Endothelial cell of umbilical vein (primary cell): ENCODE results near the gene EPHX1. TPM values are rescaled to one million over a fixed set of nuclear protein-coding genes. Genes with fewer than 3 reads are reported as not detected.
A peak's percentile ranks its signal among the peaks of the same experiment; 100 is the strongest.

Source experiments
- BruUV-seq: library from RNA; stranded (reverse); fragments of 400-500 nt; replicated peaks from 2 replicates; lab custom pipeline; 2021; lab: Mats Ljungman, UMichigan
- CTCF ChIA-PET: fragments of 300-600, 350-600 bp; sonication (Branson Sonifier 250); formaldehyde crosslinking; loops from one replicate; lab custom pipeline; 2021; ENCODE audit warnings: antibody characterized with exemption, inconsistent platforms; lab: Charles Lee
- POLR2A ChIA-PET: fragments of 300-600, 350-600 bp; sonication (Branson Sonifier 250); formaldehyde crosslinking; loops from one replicate; lab custom pipeline; 2021; ENCODE audit warnings: antibody characterized with exemption, inconsistent platforms; lab: Charles Lee
- DNase-seq: peaks from one replicate; pipeline ENCODE4 v3.0.0-alpha.2; 2011; ENCODE audit warnings: low read depth, low spot score
- FAIRE-seq: peaks from 2 replicates; lab custom pipeline; 2011; peaks lifted over from hg19 to GRCh38; lab: Jason Lieb, UNC
- H2AFZ ChIP-seq: 2 replicates; pipeline ENCODE4 v1.6.0; 2012; ENCODE audit warnings: low read depth, low read length, control low read depth, inconsistent platforms
- H3K27ac ChIP-seq: 2 replicates; pipeline ENCODE4 v1.5.1; 2011; ENCODE audit warnings: low read depth, mild to moderate bottlenecking, control low read depth, low read length, moderate library complexity; ENCODE audit not compliant: insufficient read depth
- H3K27me3 ChIP-seq, 2 experiments: 2 replicates each; pipeline versions ENCODE4 v1.6.0 to v1.6.1; 2011; ENCODE audit warnings: low read length in 2 of 2, mixed read lengths in 1 of 2; ENCODE audit not compliant: control insufficient read depth in 2 of 2, insufficient read depth in 2 of 2
- H3K36me3 ChIP-seq, 2 experiments: 2 replicates in 1 of 2; 3 replicates in 1 of 2; pipeline ENCODE4 v1.5.1; 2011; ENCODE audit warnings: low read length in 2 of 2, mild to moderate bottlenecking in 1 of 2, moderate library complexity in 1 of 2; ENCODE audit not compliant: control insufficient read depth in 2 of 2, insufficient read depth in 2 of 2; ENCODE audit errors: extremely low read depth in 1 of 2
- H3K4me1 ChIP-seq: 3 replicates; pipeline ENCODE4 v1.5.1; 2011; ENCODE audit warnings: mild to moderate bottlenecking, low read length; ENCODE audit not compliant: control insufficient read depth, insufficient read depth; ENCODE audit errors: extremely low read depth
- H3K4me2 ChIP-seq: 2 replicates; pipeline ENCODE4 v1.6.1; 2011; ENCODE audit warnings: low read length, control low read depth, mixed read lengths; ENCODE audit not compliant: insufficient read depth
- H3K4me3 ChIP-seq, 3 experiments: fragments of 200-600 bp in 1 of 3; sonication (generic), shearing (Covaris generic) in 1 of 3; replicated peaks in 1 of 3; 2 replicates each; pipeline ENCODE4 v1.5.1; 2011 to 2016; ENCODE audit warnings: control low read depth in 3 of 3, low read length in 3 of 3, mild to moderate bottlenecking in 2 of 3, inconsistent platforms in 1 of 3, low read depth in 1 of 3, moderate library complexity in 1 of 3; ENCODE audit not compliant: insufficient read depth in 1 of 3
- H3K79me2 ChIP-seq: 2 replicates; pipeline ENCODE4 v1.6.0; 2012; ENCODE audit warnings: low read length, inconsistent platforms; ENCODE audit not compliant: control insufficient read depth, insufficient read depth
- H3K9ac ChIP-seq: replicated peaks from 2 replicates; pipeline ENCODE3; 2011; ENCODE audit warnings: low read length, control low read depth; ENCODE audit not compliant: insufficient read depth; ENCODE audit errors: extremely low read depth
- H3K9me1 ChIP-seq: replicated peaks from 3 replicates; pipeline ENCODE4 v1.6.0; 2011; ENCODE audit warnings: mild to moderate bottlenecking, low read length; ENCODE audit not compliant: control insufficient read depth, insufficient read depth; ENCODE audit errors: extremely low read depth
- H3K9me3 ChIP-seq: replicated peaks from 2 replicates; pipeline ENCODE4 v1.5.1; 2012; ENCODE audit warnings: low read length, inconsistent platforms; ENCODE audit not compliant: control insufficient read depth, insufficient read depth
- H4K20me1 ChIP-seq: replicated peaks from 2 replicates; pipeline ENCODE3; 2011; ENCODE audit warnings: mild to moderate bottlenecking, low read length; ENCODE audit not compliant: control insufficient read depth, insufficient read depth; ENCODE audit errors: extremely low read depth
- EZH2 ChIP-seq: IDR thresholded peaks from 2 replicates; pipeline ENCODE4 v1.6.1; 2012; ENCODE audit warnings: borderline replicate concordance, low read depth, mild to moderate bottlenecking, moderate library complexity, low read length, inconsistent platforms; ENCODE audit not compliant: severe bottlenecking
- FOS ChIP-seq: IDR thresholded peaks from 2 replicates; pipeline ENCODE4 v1.6.1; 2011; ENCODE audit warnings: mild to moderate bottlenecking, low read length, moderate library complexity, borderline replicate concordance; ENCODE audit not compliant: insufficient read depth
- GATA2 ChIP-seq: IDR thresholded peaks from 2 replicates; pipeline ENCODE4 v1.7.0; 2011; ENCODE audit warnings: low read depth, mild to moderate bottlenecking, moderate library complexity, mixed read lengths, low read length; ENCODE audit not compliant: insufficient read length, insufficient read depth
- JUN ChIP-seq: IDR thresholded peaks from 2 replicates; pipeline ENCODE4 v1.6.1; 2011; ENCODE audit warnings: borderline replicate concordance, low read depth; ENCODE audit not compliant: insufficient read length, insufficient read depth
- MYC ChIP-seq: IDR thresholded peaks from one replicate; pipeline ENCODE4 v1.6.1; 2011; ENCODE audit warnings: mild to moderate bottlenecking, low read depth, low read length
- POLR2A ChIP-seq: IDR thresholded peaks from 2 replicates; pipeline ENCODE4 v1.6.1; 2012; ENCODE audit warnings: low read depth, mild to moderate bottlenecking, control low read depth, low read length
- POLR2AphosphoS5 ChIP-seq: IDR thresholded peaks from 2 replicates; pipeline ENCODE4 v1.6.1; 2012; ENCODE audit warnings: low read depth, mild to moderate bottlenecking, control low read depth, low read length, moderate library complexity; ENCODE audit not compliant: insufficient read depth
- dilution Hi-C: fragments of 300-500 bp; cut with MboI; formaldehyde crosslinking; loops from one replicate; pipeline ENCODE4 v1.15.0; 2019; ENCODE audit warnings: low sequenced_read_pairs; ENCODE audit not compliant: extremely low pct_ligation_motif_present
- intact Hi-C: fragments of 100-400 bp; cut with micrococcal nuclease; formaldehyde crosslinking; loops from one replicate; pipeline ENCODE4 v1.10.0; 2022
- polyA plus RNA-seq, 4 experiments: library from polyadenylated mRNA; depleted of rRNA in 3 of 4; stranded (reverse) in 3 of 4; unstranded in 1 of 4; fragments of >200 nt; gene quantifications; 2 replicates each; pipeline versions ENCODE4 v1.2.1 to v1.2.3, GENCODE V29; 2011 to 2012; ENCODE audit warnings: missing spikeins in 1 of 4
- total RNA-seq: library from RNA; stranded (reverse); gene quantifications from 2 replicates; pipeline ENCODE4 v1.2.3, GENCODE V29; 2021
- TF ChIP-seq, protein P1 (sequence below), 2 donors: IDR thresholded peaks; 1 replicate in 1 of 2; 2 replicates in 1 of 2; pipeline ENCODE4 v1.5.1; 2011; ENCODE audit warnings: low read length in 2 of 2, mild to moderate bottlenecking in 2 of 2, moderate library complexity in 2 of 2, control low read depth in 1 of 2, inconsistent platforms in 1 of 2, low read depth in 1 of 2; ENCODE audit not compliant: insufficient read depth in 1 of 2; ENCODE audit errors: extremely low read depth in 1 of 2
- TF ChIP-seq, protein P2 (sequence below): IDR thresholded peaks from 2 replicates; pipeline ENCODE4 v1.6.1; 2011; ENCODE audit not compliant: insufficient read depth, insufficient read length

EPHX1 gene
- total and polyA plus RNA-seq, 2 donors (not counting 3 experiments of a cell fraction or from before 2014, with no cell fraction given), result 23.7 to 25.2 TPM

- dilution Hi-C loops, result no loop called here
Measured at GRCh38 chr1:225767634-225768540, 42.0 kb upstream of the EPHX1 start.

DNA sequence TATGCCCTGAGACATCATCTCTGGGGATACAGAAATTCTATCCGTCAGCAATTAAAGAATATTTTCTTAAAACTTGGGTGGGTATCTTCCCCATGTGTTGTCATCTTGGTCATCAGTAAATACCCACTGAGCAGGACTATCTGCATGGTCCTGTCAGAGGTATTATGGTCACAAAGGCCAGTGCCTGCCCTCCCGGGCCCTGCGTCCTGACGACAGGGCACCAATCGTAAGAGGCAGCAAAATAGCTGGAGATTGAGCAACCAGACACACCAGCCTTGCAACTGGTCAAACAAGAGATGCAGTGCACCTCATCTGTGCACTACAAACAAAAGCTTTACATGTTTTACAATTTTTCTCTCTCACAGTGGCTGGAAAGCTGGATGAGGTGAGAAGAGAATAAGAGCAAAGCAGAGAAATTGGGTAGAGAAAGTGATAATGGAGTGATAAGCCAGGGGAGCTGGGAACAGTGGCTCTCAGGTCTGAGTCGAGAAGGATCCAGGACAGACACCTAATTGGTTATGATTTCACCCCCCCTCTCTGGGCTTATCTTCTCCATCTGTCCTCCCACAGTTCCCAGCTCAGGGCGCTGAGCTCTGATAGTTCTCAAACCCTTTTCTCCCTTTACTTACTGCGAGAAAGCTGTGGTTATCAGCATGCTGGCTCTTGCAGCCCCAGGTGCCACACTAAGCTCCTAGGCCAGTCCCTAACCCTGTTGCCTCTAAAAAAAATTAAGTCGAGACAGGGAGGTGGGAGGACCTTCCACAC, 41.1 kb upstream of the EPHX1 start:
- Histone ChIP-seq H3K27me3 (no peaks in the 10 kb centered on the region), H3K9me3 (no peaks in the 10 kb centered on the region), H3K27ac (no peak overlapping the region), H2AFZ (no peak overlapping the region), H3K79me2 (no peaks in the 10 kb centered on the region), H4K20me1 (no peaks in the 10 kb centered on the region), H3K9ac (no peak overlapping the region), H3K9me1 (no peaks in the 10 kb centered on the region), H3K4me1 (peaks cover 34% of the 10 kb centered on the region), H3K36me3 (no peaks in the 10 kb centered on the region), H3K4me3 (no peak overlapping the region), H3K4me2 (no peak overlapping the region)
- ChIA-PET CTCF (interaction anchor here (1.0 to 3.1 kb wide), 8 partner anchors 8 to 294 kb away, joined by 3 to 20 read pairs (median 6); partner anchors contain the start of genes ENAH and SRP9), POLR2A (interaction anchor here (0.6 kb wide), 1 partner anchor 115 kb away, joined by 3 read pairs; no protein-coding TSS in a partner anchor)
- no TSS peak for BruUV-seq
- no peak for FAIRE-seq
- TF ChIP-seq, protein P1, sequence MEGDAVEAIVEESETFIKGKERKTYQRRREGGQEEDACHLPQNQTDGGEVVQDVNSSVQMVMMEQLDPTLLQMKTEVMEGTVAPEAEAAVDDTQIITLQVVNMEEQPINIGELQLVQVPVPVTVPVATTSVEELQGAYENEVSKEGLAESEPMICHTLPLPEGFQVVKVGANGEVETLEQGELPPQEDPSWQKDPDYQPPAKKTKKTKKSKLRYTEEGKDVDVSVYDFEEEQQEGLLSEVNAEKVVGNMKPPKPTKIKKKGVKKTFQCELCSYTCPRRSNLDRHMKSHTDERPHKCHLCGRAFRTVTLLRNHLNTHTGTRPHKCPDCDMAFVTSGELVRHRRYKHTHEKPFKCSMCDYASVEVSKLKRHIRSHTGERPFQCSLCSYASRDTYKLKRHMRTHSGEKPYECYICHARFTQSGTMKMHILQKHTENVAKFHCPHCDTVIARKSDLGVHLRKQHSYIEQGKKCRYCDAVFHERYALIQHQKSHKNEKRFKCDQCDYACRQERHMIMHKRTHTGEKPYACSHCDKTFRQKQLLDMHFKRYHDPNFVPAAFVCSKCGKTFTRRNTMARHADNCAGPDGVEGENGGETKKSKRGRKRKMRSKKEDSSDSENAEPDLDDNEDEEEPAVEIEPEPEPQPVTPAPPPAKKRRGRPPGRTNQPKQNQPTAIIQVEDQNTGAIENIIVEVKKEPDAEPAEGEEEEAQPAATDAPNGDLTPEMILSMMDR (IDR thresholded peaks at IDR 0.05; ENCODE audit: extremely low read depth in 1 of 2, insufficient read depth in 1 of 2, low read depth in 1 of 2, low read length in 2 of 2), result no peak
- TF ChIP-seq POLR2AphosphoS5, result no peak
- no peak for TF ChIP-seq MYC
- TF ChIP-seq GATA2, result no peak
- no peak for TF ChIP-seq JUN
- no peak for TF ChIP-seq EZH2
- TF ChIP-seq, protein P2, sequence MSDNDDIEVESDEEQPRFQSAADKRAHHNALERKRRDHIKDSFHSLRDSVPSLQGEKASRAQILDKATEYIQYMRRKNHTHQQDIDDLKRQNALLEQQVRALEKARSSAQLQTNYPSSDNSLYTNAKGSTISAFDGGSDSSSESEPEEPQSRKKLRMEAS, result no peak
- TF ChIP-seq FOS, result no peak
- no peak for TF ChIP-seq POLR2A
- dilution Hi-C loops (no loop called here), intact Hi-C loops (no loop called here)
- DNase-seq, result no peak

More at GRCh38 chr1:225767634-225768540, 42.0 kb upstream of the EPHX1 start:
- ChIA-PET CTCF (interaction anchor here (0.8 to 3.1 kb wide), 11 partner anchors 9 to 293 kb away, joined by 3 to 20 read pairs (median 6); partner anchors contain the start of genes ENAH and SRP9), POLR2A (interaction anchor here (0.6 to 1.5 kb wide), 4 partner anchors 9 to 357 kb away, joined by 3 to 4 read pairs (median 4); partner anchors contain the start of gene SRP9)
- Histone ChIP-seq H2AFZ (no peak overlapping the region), H3K9ac (no peak overlapping the region), H3K36me3 (no peaks in the 10 kb centered on the region), H3K79me2 (no peaks in the 10 kb centered on the region), H3K27ac (peak overlapping the region; percentile 58), H3K4me1 (peaks cover 40% of the 10 kb centered on the region), H3K9me3 (no peaks in the 10 kb centered on the region), H3K9me1 (no peaks in the 10 kb centered on the region), H3K4me2 (no peak overlapping the region), H3K4me3 (no peak overlapping the region), H4K20me1 (no peaks in the 10 kb centered on the region), H3K27me3 (no peaks in the 10 kb centered on the region)
- peak; percentile 48 for DNase-seq
- intact Hi-C loops, result loop anchor here (1.0 kb wide), 1 partner anchor 113 kb away; no protein-coding TSS in a partner anchor
- peak; percentile 33 for FAIRE-seq
- TF ChIP-seq JUN, result no peak
- no TSS peak for BruUV-seq
